ENCODE data around the gene RPIA.
"Not testable (repeated sequence)": the region's sequence is repeated elsewhere in the genome, so short reads cannot be mapped to it uniquely, and the experiment has no call there.

The RPIA gene

GRCh38 chr2:88737385-88737784, 45.9 kb downstream of the RPIA start:
- no peak for DNase-seq

GRCh38 chr2:88738271-88738670, 46.8 kb downstream of the RPIA start:
- no peak for DNase-seq

GRCh38 chr2:88739985-88740600, 48.6 kb downstream of the RPIA start:
- DNase-seq, result peak; percentile 30

- DNase-seq, result no peak
Measured at GRCh38 chr2:88746929-88747490, 55.5 kb downstream of the RPIA start.

- no peak for DNase-seq
Measured at GRCh38 chr2:88747990-88748389, 56.5 kb downstream of the RPIA start.

GRCh38 chr2:88751768-88752167, 60.3 kb downstream of the RPIA start:
- no peak for DNase-seq

- no peak for DNase-seq
Measured at GRCh38 chr2:88753833-88754584, 62.5 kb downstream of the RPIA start.

- no peak for DNase-seq
Measured at GRCh38 chr2:88754585-88755320, 63.3 kb downstream of the RPIA start.

GRCh38 chr2:88755836-88756235, 64.4 kb downstream of the RPIA start:
- DNase-seq, result no peak

- no peak for DNase-seq
Measured at GRCh38 chr2:88757025-88757424, 65.6 kb downstream of the RPIA start.

GRCh38 chr2:88758702-88759101, 67.2 kb downstream of the RPIA start:
- not testable (repeated sequence) for DNase-seq

GRCh38 chr2:88760819-88761598, 69.5 kb downstream of the RPIA start:
- no peak for DNase-seq

GRCh38 chr2:88764141-88764849, 72.8 kb downstream of the RPIA start:
- DNase-seq, result no peak

GRCh38 chr2:88764850-88765153, 73.3 kb downstream of the RPIA start:
- no peak for DNase-seq

GRCh38 chr2:88765154-88765888, 73.8 kb downstream of the RPIA start:
- peak; percentile 64 for DNase-seq

- DNase-seq, result not testable (repeated sequence)
Measured at GRCh38 chr2:88765889-88766481, 74.5 kb downstream of the RPIA start.

GRCh38 chr2:88770016-88770415, 78.5 kb downstream of the RPIA start:
- DNase-seq, result no peak

GRCh38 chr2:88773233-88774028, 82.0 kb downstream of the RPIA start:
- DNase-seq, result not testable (repeated sequence)

- not testable (repeated sequence) for DNase-seq
Measured at GRCh38 chr2:88789213-88789612, 97.7 kb downstream of the RPIA start.

- not testable (repeated sequence) for DNase-seq
Measured at GRCh38 chr2:88795932-88796331, 104.5 kb downstream of the RPIA start.

Measured in NCI-H2029 (cell line).